Suprapubic skin (tissue), 3 donors: ENCODE results near the gene SLC25A11.

ENCODE experiments used
- CTCF ChIP-seq, 2 donors: fragments of 200-600 bp in 1 of 2; fragments of 450-650 bp in 1 of 2; sonication (generic) in 1 of 2; IDR thresholded peaks; one replicate each; pipeline ENCODE4 v1.5.1; 2016 to 2019; ENCODE audit warnings: antibody characterized with exemption in 2 of 2, mild to moderate bottlenecking in 1 of 2, moderate library complexity in 1 of 2
- POLR2A ChIP-seq, 2 donors: fragments of 450-650 bp; IDR thresholded peaks; one replicate each; pipeline ENCODE4 v1.6.1; 2017; ENCODE audit warnings: antibody characterized with exemption in 2 of 2, mild to moderate bottlenecking in 2 of 2, moderate library complexity in 2 of 2

GRCh38 chr17:4919511-4920047, 20.3 kb downstream of the SLC25A11 start:
- TF ChIP-seq CTCF (IDR thresholded peaks at IDR 0.05): no peak
- no peak for TF ChIP-seq POLR2A (IDR thresholded peaks at IDR 0.05)
